ENCODE results near the gene GSE1. TPM values are rescaled to one million over a fixed set of nuclear protein-coding genes. Genes with fewer than 3 reads are reported as not detected.

GSE1 gene
- total and polyA plus RNA-seq, 9 of the 15 experiments (the other 6 are each of a cell fraction or from before 2014, with no cell fraction given) = 12.2 to 244 (median 57.9) TPM

GRCh38 chr16:85646358-85646907, 33.3 kb downstream of the GSE1 start:
- TF ChIP-seq CTCF (IDR thresholded peaks at IDR 0.05 in 2 of 3, conservative IDR thresholded peaks at IDR 0.05 in 1 of 3; ENCODE audit: insufficient read depth in 2 of 3, low read depth in 1 of 3, low read length in 3 of 3) (0 out of 6 replicates have a peak, but pooled peaks of 1 of the 3 experiments have one; percentile 14), STAT5A (IDR thresholded peaks at IDR 0.05; ENCODE audit: borderline replicate concordance, low read length) (no peak), PTBP1 (IDR thresholded peaks at IDR 0.05; ENCODE audit: low read depth, low read length) (peak; percentile 11; the same call in 1 of the 2 replicates), POLR2AphosphoS2 (IDR thresholded peaks at IDR 0.05; ENCODE audit: low read length) (0 out of 2 replicates have a peak, but pooled peaks have one; percentile 24), POLR2G (IDR thresholded peaks at IDR 0.05; ENCODE audit: low read depth, low read length) (peak; percentile 72), TFAM (CRISPR knock-in tag; conservative IDR thresholded peaks at IDR 0.05) (no peak), RBM22 (IDR thresholded peaks at IDR 0.05; ENCODE audit: low read depth, low read length, poor library complexity, severe bottlenecking) (peak; percentile 63), RBFOX2 (IDR thresholded peaks at IDR 0.05; ENCODE audit: low read depth, low read length) (peak; percentile 47; the same call in 1 of the 2 replicates)

More at GRCh38 chr16:85646358-85646907, 33.3 kb downstream of the GSE1 start:
- Histone ChIP-seq H2AFZ (ENCODE audit: low read depth, low read length) (no peak overlapping the region), H3K4me3 (no peak overlapping the region), H3K9ac (ENCODE audit: insufficient read depth in 1 of 2, low read depth in 2 of 2, low read length in 2 of 2) (peak overlapping the region in 1 of 2 experiments; percentile 52; a peak in 1 of 4 replicates), H3K79me2 (ENCODE audit: control insufficient read depth, insufficient read depth, low read length) (peaks cover 87% of the 10 kb centered on the region), H3K4me1 (replicated peaks in 1 of 2; ENCODE audit: control insufficient read depth in 2 of 2, insufficient read depth in 2 of 2, low read length in 2 of 2) (peaks cover 0 to 88% of the 10 kb centered on the region in 2 experiments; a peak in 3 of 5 replicates), H3K4me2 (ENCODE audit: insufficient read depth, low read length) (no peak overlapping the region), H3K9me3 (replicated peaks; ENCODE audit: control insufficient read depth, insufficient read depth, low read depth, low read length) (no peaks in the 10 kb centered on the region), H3K27me3 (ENCODE audit: control insufficient read depth in 2 of 2, insufficient read depth in 2 of 2, low read length in 2 of 2) (no peaks in the 10 kb centered on the region), H4K20me1 (replicated peaks; ENCODE audit: control insufficient read depth, insufficient read depth, low read length) (peaks cover 60% of the 10 kb centered on the region), H3K36me3 (ENCODE audit: control insufficient read depth, insufficient read depth, low read length) (peaks cover 96% of the 10 kb centered on the region), H3K27ac (ENCODE audit: extremely low read depth, low read depth, low read length) (no peak overlapping the region), H3K9me1 (ENCODE audit: control insufficient read depth, insufficient read depth, low read length) (peaks cover 15% of the 10 kb centered on the region)
- ChIA-PET POLR2A (interaction anchor here (0.5 to 0.6 kb wide), 2 partner anchors 27 to 635 kb away, joined by 3 read pairs; no protein-coding TSS in a partner anchor), CTCF (ENCODE audit: low intra/inter-chr PET ratio) (no interaction called here)
- intact Hi-C loops (cut with micrococcal nuclease) (no loop called here), in situ Hi-C loops (cut with MboI) (no loop called here)
- ATAC-seq (no peak), FAIRE-seq (no peak), DNase-seq (ENCODE audit: extremely low read depth in 1 of 4, low spot score in 3 of 4) (no peak)
- no TSS peak for BruUV-seq (replicated peaks)
- 92% methylated on average over 14 of the region's 17 CpGs for WGBS (ENCODE audit: insufficient coverage, low coverage, missing lambda C conversion rate)
